Measurements from ENCODE around the gene IGSF3.

Gene IGSF3

GRCh38 chr1:116560704-116561490 lies 106.6 kb downstream of the IGSF3 start:
- no peak for DNase-seq

- DNase-seq: no peak
Measured at GRCh38 chr1:116559304-116559761, 108.2 kb downstream of the IGSF3 start.

GRCh38 chr1:116558571-116558970 lies 109.0 kb downstream of the IGSF3 start:
- DNase-seq: no peak

- no peak for DNase-seq
Measured at GRCh38 chr1:116558140-116558549, 109.4 kb downstream of the IGSF3 start.

- no peak for DNase-seq
Measured at GRCh38 chr1:116557323-116557878, 110.1 kb downstream of the IGSF3 start.

GRCh38 chr1:116556289-116557006 lies 111.1 kb downstream of the IGSF3 start:
- no peak for DNase-seq

GRCh38 chr1:116554924-116555323 lies 112.6 kb downstream of the IGSF3 start:
- DNase-seq: no peak

GRCh38 chr1:116553386-116554115 lies 114.0 kb downstream of the IGSF3 start:
- DNase-seq: no peak

GRCh38 chr1:116546354-116546977 lies 121.1 kb downstream of the IGSF3 start:
- DNase-seq: no peak

- DNase-seq: no peak
Measured at GRCh38 chr1:116545359-116545705, 122.2 kb downstream of the IGSF3 start.

- DNase-seq: no peak
Measured at GRCh38 chr1:116544588-116545358, 122.8 kb downstream of the IGSF3 start.

GRCh38 chr1:116540088-116540487 lies 127.4 kb downstream of the IGSF3 start:
- DNase-seq: no peak

- no peak for DNase-seq
Measured at GRCh38 chr1:116538544-116538943, 129.0 kb downstream of the IGSF3 start.

- DNase-seq: no peak
Measured at GRCh38 chr1:116537898-116538297, 129.6 kb downstream of the IGSF3 start.

GRCh38 chr1:116537040-116537831 lies 130.3 kb downstream of the IGSF3 start:
- DNase-seq: no peak

- DNase-seq: no peak
Measured at GRCh38 chr1:116534014-116534739, 133.4 kb downstream of the IGSF3 start.

- DNase-seq: no peak
Measured at GRCh38 chr1:116533429-116533820, 134.1 kb downstream of the IGSF3 start.

- DNase-seq: no peak
Measured at GRCh38 chr1:116532671-116533428, 134.7 kb downstream of the IGSF3 start.
